Stimulated activated naive CD8-positive, alpha-beta T cell treated with anti-CD3 and anti-CD28 coated beads, Interleukin-15, Interleukin-2, amounts not matched to agents 100 ng/mL and 50 ng/mL, for 24 hours (primary cell): Measurements from ENCODE around the gene LCP2.

ENCODE experiments used
- H3K27ac Mint-ChIP-seq: one replicate; pipeline ENCODE4 v1.8.0; 2021; ENCODE audit warnings: mild to moderate bottlenecking, mixed read lengths
- H3K27me3 Mint-ChIP-seq: one replicate; pipeline ENCODE4 v1.8.0; 2021; ENCODE audit warnings: mixed read lengths
- H3K36me3 Mint-ChIP-seq: one replicate; pipeline ENCODE4 v1.8.0; 2021; ENCODE audit warnings: low read depth, mixed read lengths
- H3K4me1 Mint-ChIP-seq: one replicate; pipeline ENCODE4 v1.8.0; 2021; ENCODE audit warnings: low read depth, mixed read lengths
- H3K4me3 Mint-ChIP-seq: one replicate; pipeline ENCODE4 v1.8.0; 2021; ENCODE audit warnings: mild to moderate bottlenecking, mixed read lengths
- H3K9me3 Mint-ChIP-seq: one replicate; pipeline ENCODE4 v1.8.0; 2021; ENCODE audit warnings: mixed read lengths

The LCP2 gene

GRCh38 chr5:170278611-170279458 lies 18.7 kb downstream of the LCP2 start:
- peak overlapping the region; percentile 97 for H3K27ac Mint-ChIP-seq
- peak overlapping the region; percentile 55 for H3K4me3 Mint-ChIP-seq
- peaks cover 70% of the 10 kb centered on the region for H3K36me3 Mint-ChIP-seq
- no peaks in the 10 kb centered on the region for H3K9me3 Mint-ChIP-seq
- no peaks in the 10 kb centered on the region for H3K27me3 Mint-ChIP-seq
- H3K4me1 Mint-ChIP-seq: peaks cover 97% of the 10 kb centered on the region

- peak overlapping the region; percentile 65 for H3K4me3 Mint-ChIP-seq
- H3K9me3 Mint-ChIP-seq: no peaks in the 10 kb centered on the region
- peaks cover 96% of the 10 kb centered on the region for H3K4me1 Mint-ChIP-seq
- peaks cover 70% of the 10 kb centered on the region for H3K36me3 Mint-ChIP-seq
- H3K27ac Mint-ChIP-seq: peak overlapping the region; percentile 94
- no peaks in the 10 kb centered on the region for H3K27me3 Mint-ChIP-seq
Observed at GRCh38 chr5:170277867-170278281, 19.7 kb downstream of the LCP2 start.

GRCh38 chr5:170276140-170276539 lies 21.4 kb downstream of the LCP2 start:
- H3K9me3 Mint-ChIP-seq: no peaks in the 10 kb centered on the region
- peak overlapping the region; percentile 65 for H3K4me3 Mint-ChIP-seq
- peaks cover 96% of the 10 kb centered on the region for H3K4me1 Mint-ChIP-seq
- peak overlapping the region; percentile 94 for H3K27ac Mint-ChIP-seq
- H3K27me3 Mint-ChIP-seq: no peaks in the 10 kb centered on the region
- H3K36me3 Mint-ChIP-seq: peaks cover 72% of the 10 kb centered on the region

GRCh38 chr5:170275376-170275994 lies 22.1 kb downstream of the LCP2 start:
- H3K36me3 Mint-ChIP-seq: peaks cover 73% of the 10 kb centered on the region

GRCh38 chr5:170273968-170274710 lies 23.4 kb downstream of the LCP2 start:
- no peaks in the 10 kb centered on the region for H3K9me3 Mint-ChIP-seq
- peaks cover 96% of the 10 kb centered on the region for H3K4me1 Mint-ChIP-seq
- peak overlapping the region; percentile 94 for H3K27ac Mint-ChIP-seq
- no peaks in the 10 kb centered on the region for H3K27me3 Mint-ChIP-seq
- peaks cover 81% of the 10 kb centered on the region for H3K36me3 Mint-ChIP-seq
- H3K4me3 Mint-ChIP-seq: peak overlapping the region; percentile 49

More at GRCh38 chr5:170275376-170275994, 22.1 kb downstream of the LCP2 start:
- H3K4me3 Mint-ChIP-seq: peak overlapping the region; percentile 65
- H3K4me1 Mint-ChIP-seq: peaks cover 96% of the 10 kb centered on the region
- peak overlapping the region; percentile 94 for H3K27ac Mint-ChIP-seq
- no peaks in the 10 kb centered on the region for H3K27me3 Mint-ChIP-seq
- no peaks in the 10 kb centered on the region for H3K9me3 Mint-ChIP-seq

- Mint-ChIP-seq H3K4me3 (peak overlapping the region; percentile 15), H3K4me1 (peaks cover 99% of the 10 kb centered on the region), H3K9me3 (no peaks in the 10 kb centered on the region), H3K27ac (peak overlapping the region; percentile 77), H3K36me3 (peaks cover 92% of the 10 kb centered on the region), H3K27me3 (no peaks in the 10 kb centered on the region)
Observed at GRCh38 chr5:170270293-170271069, 27.1 kb downstream of the LCP2 start.

- H3K36me3 Mint-ChIP-seq: peaks cover 92% of the 10 kb centered on the region
- H3K4me1 Mint-ChIP-seq: peaks cover 96% of the 10 kb centered on the region
- no peaks in the 10 kb centered on the region for H3K27me3 Mint-ChIP-seq
- peak overlapping the region; percentile 63 for H3K4me3 Mint-ChIP-seq
- H3K27ac Mint-ChIP-seq: peak overlapping the region; percentile 88
- H3K9me3 Mint-ChIP-seq: no peaks in the 10 kb centered on the region
Observed at GRCh38 chr5:170269579-170269978, 28.0 kb downstream of the LCP2 start.

- Mint-ChIP-seq H3K27me3 (no peaks in the 10 kb centered on the region), H3K36me3 (peaks cover 92% of the 10 kb centered on the region), H3K4me1 (peaks cover 96% of the 10 kb centered on the region), H3K9me3 (no peaks in the 10 kb centered on the region), H3K4me3 (peak overlapping the region; percentile 9), H3K27ac (peak overlapping the region; percentile 88)
Observed at GRCh38 chr5:170268884-170269283, 28.7 kb downstream of the LCP2 start.

GRCh38 chr5:170268153-170268689 lies 29.4 kb downstream of the LCP2 start:
- peak overlapping the region; percentile 88 for H3K27ac Mint-ChIP-seq
- H3K9me3 Mint-ChIP-seq: no peaks in the 10 kb centered on the region
- peaks cover 94% of the 10 kb centered on the region for H3K36me3 Mint-ChIP-seq

GRCh38 chr5:170267431-170268152 lies 30.0 kb downstream of the LCP2 start:
- H3K4me3 Mint-ChIP-seq: peak overlapping the region; percentile 65
- H3K4me1 Mint-ChIP-seq: peaks cover 97% of the 10 kb centered on the region
- H3K36me3 Mint-ChIP-seq: peaks cover 93% of the 10 kb centered on the region
- no peaks in the 10 kb centered on the region for H3K9me3 Mint-ChIP-seq
- no peaks in the 10 kb centered on the region for H3K27me3 Mint-ChIP-seq
- peak overlapping the region; percentile 88 for H3K27ac Mint-ChIP-seq

More at GRCh38 chr5:170268153-170268689, 29.4 kb downstream of the LCP2 start:
- Mint-ChIP-seq H3K4me3 (peak overlapping the region; percentile 65), H3K27me3 (no peaks in the 10 kb centered on the region), H3K4me1 (peaks cover 96% of the 10 kb centered on the region)

GRCh38 chr5:170266570-170267381 lies 30.8 kb downstream of the LCP2 start:
- H3K4me1 Mint-ChIP-seq: peaks cover 97% of the 10 kb centered on the region
- peak overlapping the region; percentile 65 for H3K4me3 Mint-ChIP-seq
- no peaks in the 10 kb centered on the region for H3K27me3 Mint-ChIP-seq
- H3K9me3 Mint-ChIP-seq: no peaks in the 10 kb centered on the region
- H3K27ac Mint-ChIP-seq: peak overlapping the region; percentile 88
- peaks cover 95% of the 10 kb centered on the region for H3K36me3 Mint-ChIP-seq

- no peaks in the 10 kb centered on the region for H3K27me3 Mint-ChIP-seq
Observed at GRCh38 chr5:170265522-170265921, 32.1 kb downstream of the LCP2 start.

GRCh38 chr5:170263906-170264305 lies 33.7 kb downstream of the LCP2 start:
- no peaks in the 10 kb centered on the region for H3K27me3 Mint-ChIP-seq
- peaks cover 76% of the 10 kb centered on the region for H3K4me1 Mint-ChIP-seq
- peak overlapping the region; percentile 12 for H3K4me3 Mint-ChIP-seq
- peaks cover 95% of the 10 kb centered on the region for H3K36me3 Mint-ChIP-seq
- peak overlapping the region; percentile 70 for H3K27ac Mint-ChIP-seq
- no peaks in the 10 kb centered on the region for H3K9me3 Mint-ChIP-seq

More at GRCh38 chr5:170265522-170265921, 32.1 kb downstream of the LCP2 start:
- peaks cover 89% of the 10 kb centered on the region for H3K4me1 Mint-ChIP-seq
- peak overlapping the region; percentile 43 for H3K27ac Mint-ChIP-seq
- peaks cover 95% of the 10 kb centered on the region for H3K36me3 Mint-ChIP-seq
- H3K4me3 Mint-ChIP-seq: no peak overlapping the region
- H3K9me3 Mint-ChIP-seq: no peaks in the 10 kb centered on the region
